NCI-H526 (cell line): ENCODE data around the gene ORM2.

Experiments
- DNase-seq, 2 experiments: peaks; one replicate each; lab custom pipeline; 2025; lab: John Stamatoyannopoulos, UW

ORM2 gene

GRCh38 chr9:114370968-114371320 is 41.3 kb downstream of the ORM2 start:
- DNase-seq: no peak

GRCh38 chr9:114371343-114371944 is 41.8 kb downstream of the ORM2 start:
- no peak for DNase-seq

- DNase-seq: no peak
These were observed 42.6 kb downstream of the ORM2 start for GRCh38 chr9:114371973-114372917.

- no peak for DNase-seq
These were observed 43.3 kb downstream of the ORM2 start for GRCh38 chr9:114372921-114373448.

GRCh38 chr9:114373960-114374730 is 44.5 kb downstream of the ORM2 start:
- DNase-seq: no peak

GRCh38 chr9:114374936-114375335 is 45.3 kb downstream of the ORM2 start:
- no peak for DNase-seq

- DNase-seq: no peak
These were observed 45.9 kb downstream of the ORM2 start for GRCh38 chr9:114375386-114376175.

GRCh38 chr9:114376586-114377445 is 47.1 kb downstream of the ORM2 start:
- no peak for DNase-seq

GRCh38 chr9:114378016-114378415 is 48.3 kb downstream of the ORM2 start:
- no peak for DNase-seq

GRCh38 chr9:114378883-114379282 is 49.2 kb downstream of the ORM2 start:
- no peak for DNase-seq
